ENCODE results near the gene NAALADL2.

Gene NAALADL2

GRCh38 chr3:174973465-174973864 is 114.3 kb downstream of the NAALADL2 start:
- Histone ChIP-seq H3K4me3 (ENCODE audit: low read depth, low read length) (no peak overlapping the region), H3K27me3 (ENCODE audit: control insufficient read depth, insufficient read depth, low read length) (no peaks in the 10 kb centered on the region), H3K27ac (ENCODE audit: low read depth, low read length) (no peak overlapping the region), H3K9me3 (ENCODE audit: control insufficient read depth, insufficient read depth, low read length) (no peaks in the 10 kb centered on the region), H3K36me3 (ENCODE audit: control insufficient read depth, insufficient read depth, low read length) (no peaks in the 10 kb centered on the region), H3K4me1 (ENCODE audit: control insufficient read depth, insufficient read depth, low read length) (no peaks in the 10 kb centered on the region), H3K9ac (ENCODE audit: low read depth, low read length) (no peak overlapping the region)

GRCh38 chr3:174986685-174987084 is 127.6 kb downstream of the NAALADL2 start:
- H3K27me3 ChIP-seq (ENCODE audit: control insufficient read depth, insufficient read depth, low read length) = no peaks in the 10 kb centered on the region
- H3K9ac ChIP-seq (ENCODE audit: low read depth, low read length) = no peak overlapping the region
- no peak overlapping the region for H3K27ac ChIP-seq (ENCODE audit: low read depth, low read length)
- H3K36me3 ChIP-seq (ENCODE audit: control insufficient read depth, insufficient read depth, low read length) = no peaks in the 10 kb centered on the region
- H3K4me3 ChIP-seq (ENCODE audit: low read depth, low read length) = no peak overlapping the region
- no peaks in the 10 kb centered on the region for H3K9me3 ChIP-seq (ENCODE audit: control insufficient read depth, insufficient read depth, low read length)
- H3K4me1 ChIP-seq (ENCODE audit: control insufficient read depth, insufficient read depth, low read length) = no peaks in the 10 kb centered on the region

GRCh38 chr3:175001091-175001490 is 142.0 kb downstream of the NAALADL2 start:
- Histone ChIP-seq H3K4me3 (ENCODE audit: low read depth, low read length) (no peak overlapping the region), H3K27me3 (ENCODE audit: control insufficient read depth, insufficient read depth, low read length) (no peaks in the 10 kb centered on the region), H3K4me1 (ENCODE audit: control insufficient read depth, insufficient read depth, low read length) (no peaks in the 10 kb centered on the region), H3K9ac (ENCODE audit: low read depth, low read length) (no peak overlapping the region), H3K36me3 (ENCODE audit: control insufficient read depth, insufficient read depth, low read length) (no peaks in the 10 kb centered on the region), H3K27ac (ENCODE audit: low read depth, low read length) (no peak overlapping the region), H3K9me3 (ENCODE audit: control insufficient read depth, insufficient read depth, low read length) (no peaks in the 10 kb centered on the region)

- Histone ChIP-seq H3K4me3 (ENCODE audit: low read depth, low read length) (no peak overlapping the region), H3K4me1 (ENCODE audit: control insufficient read depth, insufficient read depth, low read length) (no peaks in the 10 kb centered on the region), H3K9ac (ENCODE audit: low read depth, low read length) (no peak overlapping the region), H3K27ac (ENCODE audit: low read depth, low read length) (no peak overlapping the region), H3K27me3 (ENCODE audit: control insufficient read depth, insufficient read depth, low read length) (no peaks in the 10 kb centered on the region), H3K9me3 (ENCODE audit: control insufficient read depth, insufficient read depth, low read length) (no peaks in the 10 kb centered on the region), H3K36me3 (ENCODE audit: control insufficient read depth, insufficient read depth, low read length) (no peaks in the 10 kb centered on the region)
Observed at GRCh38 chr3:175002732-175003143, 143.6 kb downstream of the NAALADL2 start.

GRCh38 chr3:175003590-175003989 is 144.5 kb downstream of the NAALADL2 start:
- H3K9ac ChIP-seq (ENCODE audit: low read depth, low read length) = no peak overlapping the region
- no peak overlapping the region for H3K4me3 ChIP-seq (ENCODE audit: low read depth, low read length)
- H3K27ac ChIP-seq (ENCODE audit: low read depth, low read length) = no peak overlapping the region
- no peaks in the 10 kb centered on the region for H3K36me3 ChIP-seq (ENCODE audit: control insufficient read depth, insufficient read depth, low read length)
- no peaks in the 10 kb centered on the region for H3K4me1 ChIP-seq (ENCODE audit: control insufficient read depth, insufficient read depth, low read length)
- H3K27me3 ChIP-seq (ENCODE audit: control insufficient read depth, insufficient read depth, low read length) = no peaks in the 10 kb centered on the region
- H3K9me3 ChIP-seq (ENCODE audit: control insufficient read depth, insufficient read depth, low read length) = no peaks in the 10 kb centered on the region

DNA sequence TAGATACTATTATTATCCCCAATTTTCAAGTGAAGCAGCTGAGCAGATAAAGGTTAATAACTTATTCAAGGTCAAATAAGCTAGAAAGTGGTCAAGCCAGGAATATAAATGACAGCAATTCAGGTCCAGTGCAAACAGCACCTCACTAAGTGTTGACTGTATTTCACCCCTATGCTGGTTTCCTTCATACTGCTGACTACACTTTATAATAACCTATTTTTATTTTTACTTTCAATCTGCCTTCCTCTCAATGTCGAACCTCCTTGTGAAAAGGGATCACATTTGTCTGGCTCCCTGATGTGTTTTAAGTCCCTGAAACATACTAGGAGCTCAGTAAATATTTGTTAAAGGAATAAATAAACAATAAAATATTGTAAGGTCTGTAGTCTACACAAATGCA is 146.1 kb downstream of the NAALADL2 start:
- H3K4me1 ChIP-seq (ENCODE audit: control insufficient read depth, insufficient read depth, low read length) = no peaks in the 10 kb centered on the region
- H3K27me3 ChIP-seq (ENCODE audit: control insufficient read depth, insufficient read depth, low read length) = no peaks in the 10 kb centered on the region
- H3K4me3 ChIP-seq (ENCODE audit: low read depth, low read length) = no peak overlapping the region
- no peak overlapping the region for H3K27ac ChIP-seq (ENCODE audit: low read depth, low read length)
- no peaks in the 10 kb centered on the region for H3K36me3 ChIP-seq (ENCODE audit: control insufficient read depth, insufficient read depth, low read length)
- H3K9me3 ChIP-seq (ENCODE audit: control insufficient read depth, insufficient read depth, low read length) = no peaks in the 10 kb centered on the region
- H3K9ac ChIP-seq (ENCODE audit: low read depth, low read length) = no peak overlapping the region

DNA sequence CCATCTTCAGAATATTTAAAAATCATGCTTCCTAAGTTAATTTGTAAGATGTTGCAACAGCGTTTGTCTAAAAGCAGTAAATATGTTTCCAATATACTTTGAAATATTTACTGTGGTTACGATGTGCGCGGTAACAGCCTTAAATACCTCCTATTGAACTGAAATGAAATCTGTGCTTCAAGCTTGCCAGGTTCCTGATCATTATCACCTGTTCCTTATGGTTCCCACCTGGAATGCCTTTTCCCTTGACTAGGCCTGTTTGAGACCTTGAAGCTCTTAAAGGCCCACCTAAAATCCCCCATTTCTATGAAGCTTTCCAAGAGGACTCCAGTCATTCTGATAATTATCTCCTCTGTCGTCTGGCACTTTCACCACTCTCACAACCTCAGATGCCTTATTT is 146.7 kb downstream of the NAALADL2 start:
- Histone ChIP-seq H3K36me3 (ENCODE audit: control insufficient read depth, insufficient read depth, low read length) (no peaks in the 10 kb centered on the region), H3K27me3 (ENCODE audit: control insufficient read depth, insufficient read depth, low read length) (no peaks in the 10 kb centered on the region), H3K4me1 (ENCODE audit: control insufficient read depth, insufficient read depth, low read length) (no peaks in the 10 kb centered on the region), H3K9ac (ENCODE audit: low read depth, low read length) (no peak overlapping the region), H3K4me3 (ENCODE audit: low read depth, low read length) (no peak overlapping the region), H3K9me3 (ENCODE audit: control insufficient read depth, insufficient read depth, low read length) (no peaks in the 10 kb centered on the region), H3K27ac (ENCODE audit: low read depth, low read length) (no peak overlapping the region)

- Histone ChIP-seq H3K4me3 (ENCODE audit: low read depth, low read length) (no peak overlapping the region), H3K9ac (ENCODE audit: low read depth, low read length) (no peak overlapping the region), H3K27me3 (ENCODE audit: control insufficient read depth, insufficient read depth, low read length) (no peaks in the 10 kb centered on the region), H3K4me1 (ENCODE audit: control insufficient read depth, insufficient read depth, low read length) (no peaks in the 10 kb centered on the region), H3K9me3 (ENCODE audit: control insufficient read depth, insufficient read depth, low read length) (no peaks in the 10 kb centered on the region), H3K27ac (ENCODE audit: low read depth, low read length) (no peak overlapping the region), H3K36me3 (ENCODE audit: control insufficient read depth, insufficient read depth, low read length) (no peaks in the 10 kb centered on the region)
Observed at GRCh38 chr3:175007306-175007705, 148.2 kb downstream of the NAALADL2 start.

GRCh38 chr3:175009295-175009694 is 150.2 kb downstream of the NAALADL2 start:
- no peak overlapping the region for H3K27ac ChIP-seq (ENCODE audit: low read depth, low read length)
- H3K4me3 ChIP-seq (ENCODE audit: low read depth, low read length) = no peak overlapping the region
- H3K9me3 ChIP-seq (ENCODE audit: control insufficient read depth, insufficient read depth, low read length) = no peaks in the 10 kb centered on the region
- H3K4me1 ChIP-seq (ENCODE audit: control insufficient read depth, insufficient read depth, low read length) = no peaks in the 10 kb centered on the region
- H3K27me3 ChIP-seq (ENCODE audit: control insufficient read depth, insufficient read depth, low read length) = no peaks in the 10 kb centered on the region
- no peaks in the 10 kb centered on the region for H3K36me3 ChIP-seq (ENCODE audit: control insufficient read depth, insufficient read depth, low read length)
- H3K9ac ChIP-seq (ENCODE audit: low read depth, low read length) = no peak overlapping the region

DNA sequence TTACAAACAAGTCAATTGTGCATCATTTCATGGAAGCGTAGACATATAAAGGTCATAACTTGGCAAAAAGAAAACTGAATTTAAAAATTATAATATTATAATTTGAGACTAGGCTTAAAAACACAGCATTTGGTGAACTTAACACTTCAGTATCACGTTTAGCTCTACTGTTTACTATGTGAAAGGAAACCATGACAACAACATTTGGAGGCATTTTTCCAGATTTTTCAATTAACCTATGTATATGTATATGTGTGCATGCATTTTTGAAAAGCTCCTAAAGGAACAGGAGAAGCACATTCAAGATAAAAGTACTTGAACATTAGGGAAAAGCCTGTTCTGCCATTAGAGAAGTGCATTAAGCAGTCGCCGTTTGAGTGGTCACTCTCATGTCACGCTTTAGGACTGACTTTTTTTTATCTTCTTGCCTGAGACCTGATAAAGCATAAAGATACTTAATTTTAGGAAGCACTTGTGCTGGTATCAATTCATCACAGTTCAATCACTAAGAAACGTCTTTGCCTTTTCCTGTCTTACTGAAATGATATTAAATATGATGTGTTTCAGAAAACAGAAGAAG is 156.0 kb downstream of the NAALADL2 start:
- Histone ChIP-seq H3K27ac (ENCODE audit: low read depth, low read length) (no peak overlapping the region), H3K4me3 (ENCODE audit: low read depth, low read length) (no peak overlapping the region), H3K36me3 (ENCODE audit: control insufficient read depth, insufficient read depth, low read length) (no peaks in the 10 kb centered on the region), H3K9ac (ENCODE audit: low read depth, low read length) (no peak overlapping the region), H3K4me1 (ENCODE audit: control insufficient read depth, insufficient read depth, low read length) (no peaks in the 10 kb centered on the region), H3K27me3 (ENCODE audit: control insufficient read depth, insufficient read depth, low read length) (no peaks in the 10 kb centered on the region), H3K9me3 (ENCODE audit: control insufficient read depth, insufficient read depth, low read length) (no peaks in the 10 kb centered on the region)

- H3K4me1 ChIP-seq (ENCODE audit: control insufficient read depth, insufficient read depth, low read length) = peaks cover 22% of the 10 kb centered on the region
- H3K4me3 ChIP-seq (ENCODE audit: low read depth, low read length) = no peak overlapping the region
- H3K9ac ChIP-seq (ENCODE audit: low read depth, low read length) = no peak overlapping the region
- no peaks in the 10 kb centered on the region for H3K9me3 ChIP-seq (ENCODE audit: control insufficient read depth, insufficient read depth, low read length)
- H3K36me3 ChIP-seq (ENCODE audit: control insufficient read depth, insufficient read depth, low read length) = no peaks in the 10 kb centered on the region
- H3K27me3 ChIP-seq (ENCODE audit: control insufficient read depth, insufficient read depth, low read length) = no peaks in the 10 kb centered on the region
- H3K27ac ChIP-seq (ENCODE audit: low read depth, low read length) = no peak overlapping the region
Observed at GRCh38 chr3:175018946-175019727, 160.0 kb downstream of the NAALADL2 start.

All from HUES48 (cell line).